CMK (cell line): Measurements from ENCODE around the gene PTPN14.

Source experiments
- DNase-seq: peaks from one replicate; pipeline ENCODE4 v3.0.0-alpha.2; 2010; ENCODE audit warnings: low read depth

Gene PTPN14

DNA sequence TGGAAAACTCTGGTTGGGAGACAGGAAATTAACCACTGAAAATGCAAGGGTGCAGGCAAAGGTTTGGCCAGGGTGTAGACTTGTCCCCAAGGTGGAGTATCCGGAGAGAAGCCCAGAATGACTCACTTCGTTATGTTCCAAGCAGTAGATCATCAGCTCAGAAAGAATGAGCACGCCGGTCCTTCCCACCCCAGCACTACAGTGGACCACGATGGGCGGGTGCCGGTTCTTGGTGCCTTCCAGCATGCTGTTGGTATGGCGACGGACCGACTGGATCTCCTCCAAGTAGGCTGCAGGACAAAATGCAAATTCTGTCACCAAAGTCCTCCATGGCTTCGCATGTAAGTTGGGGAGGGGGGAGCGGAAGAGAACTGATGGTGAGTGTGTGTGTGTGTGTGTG, 187.0 kb downstream of the PTPN14 start:
- DNase-seq, result no peak

DNA sequence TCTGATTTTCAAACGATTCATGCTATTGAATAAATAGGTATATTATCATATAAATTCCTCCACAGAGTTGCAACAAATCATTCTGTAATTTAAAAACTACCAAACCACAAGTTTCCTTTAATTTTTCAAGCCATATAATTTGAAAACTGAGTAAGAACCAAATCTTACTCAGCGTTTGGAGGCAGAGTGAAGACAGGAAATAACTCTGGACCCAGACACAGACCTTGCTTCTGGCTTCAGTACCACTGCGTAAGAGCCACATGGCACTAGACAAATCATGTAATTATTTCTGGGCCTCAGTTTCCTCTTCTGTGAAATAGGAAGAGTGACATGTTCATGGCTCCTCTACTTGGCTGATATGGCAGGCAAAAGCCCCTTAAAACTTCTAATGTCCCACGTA, 188.0 kb downstream of the PTPN14 start:
- DNase-seq, result no peak

DNA sequence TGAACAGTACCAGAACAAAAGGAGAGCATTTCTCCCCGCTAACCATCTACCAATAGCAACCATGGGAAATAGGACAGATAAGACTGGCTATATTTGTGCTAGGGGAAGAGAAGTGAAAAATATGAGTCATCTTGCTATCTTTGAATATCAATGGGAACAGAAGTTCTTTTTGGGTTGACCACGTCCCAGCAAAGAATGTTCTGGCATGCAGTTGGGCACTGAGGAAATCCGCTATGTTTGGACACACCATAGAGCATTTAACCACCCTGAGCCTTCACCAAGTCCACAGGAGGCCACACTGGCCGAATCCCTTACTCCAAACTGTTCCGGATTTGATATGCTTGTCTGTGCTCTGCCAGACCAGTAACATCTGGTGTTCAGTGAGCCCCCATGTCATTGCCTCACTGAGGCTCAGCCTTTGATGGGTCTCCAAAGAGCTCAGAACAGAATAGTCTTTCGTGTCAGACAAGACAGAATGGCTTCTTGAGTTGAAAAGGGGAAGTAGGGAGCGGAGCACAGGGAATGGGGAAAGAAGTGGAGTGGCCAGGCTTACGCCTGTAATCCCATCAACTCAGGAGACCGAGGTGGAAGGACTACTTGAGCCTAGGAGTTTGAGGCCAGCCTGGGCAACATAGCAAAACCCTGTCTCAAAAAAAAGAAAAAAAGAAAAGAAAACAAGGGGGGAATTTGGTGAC, 189.1 kb downstream of the PTPN14 start:
- DNase-seq, result no peak

DNA sequence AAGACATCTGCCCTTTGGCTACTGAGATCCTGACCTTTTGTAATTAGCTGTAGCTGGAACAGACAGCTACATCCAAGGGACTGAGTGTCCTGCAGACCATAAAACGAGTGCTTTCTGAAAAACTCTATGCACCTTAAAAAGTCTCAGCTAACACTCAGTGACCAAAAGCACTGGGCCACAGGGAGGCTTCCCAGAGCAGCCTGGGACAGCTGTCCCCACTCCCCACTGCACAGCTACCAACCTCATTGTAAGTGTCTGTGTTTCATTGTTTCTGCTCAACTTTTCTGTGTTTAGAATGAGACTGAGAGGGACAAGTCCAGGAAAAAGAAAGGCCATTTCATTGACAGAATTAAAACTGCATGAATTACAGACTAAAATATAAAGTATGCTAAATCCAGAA, 189.8 kb downstream of the PTPN14 start:
- no peak for DNase-seq

DNA sequence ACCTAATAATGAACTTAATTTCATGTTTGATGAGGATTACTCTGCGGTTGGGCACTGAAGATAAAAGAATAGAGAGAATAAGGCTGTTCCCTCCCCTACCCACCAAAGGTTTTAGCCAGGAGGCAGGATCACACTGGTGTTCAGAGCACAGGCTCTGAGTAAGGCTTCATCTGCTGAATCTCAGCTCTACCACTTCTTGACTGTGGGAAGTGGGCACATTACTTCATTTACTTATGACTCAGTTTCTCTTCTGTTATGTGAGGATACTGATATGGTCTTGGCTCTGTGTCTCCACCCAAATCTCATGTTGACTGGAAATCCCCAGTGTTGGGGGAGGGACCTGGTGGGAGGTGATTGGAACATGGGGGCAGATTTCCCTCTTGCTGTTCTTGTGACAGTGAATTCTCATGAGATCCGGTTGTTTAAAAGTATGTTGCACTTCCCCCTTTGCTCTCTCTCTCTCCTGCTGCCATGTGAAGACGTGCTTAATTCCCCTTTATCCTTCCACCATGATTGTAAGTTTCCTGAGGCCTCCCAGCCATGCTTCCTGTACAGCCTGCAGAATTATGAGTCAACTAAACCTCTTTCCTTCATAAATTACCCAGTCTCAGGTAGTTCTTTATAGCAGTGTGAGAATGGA, 190.8 kb downstream of the PTPN14 start:
- no peak for DNase-seq

DNA sequence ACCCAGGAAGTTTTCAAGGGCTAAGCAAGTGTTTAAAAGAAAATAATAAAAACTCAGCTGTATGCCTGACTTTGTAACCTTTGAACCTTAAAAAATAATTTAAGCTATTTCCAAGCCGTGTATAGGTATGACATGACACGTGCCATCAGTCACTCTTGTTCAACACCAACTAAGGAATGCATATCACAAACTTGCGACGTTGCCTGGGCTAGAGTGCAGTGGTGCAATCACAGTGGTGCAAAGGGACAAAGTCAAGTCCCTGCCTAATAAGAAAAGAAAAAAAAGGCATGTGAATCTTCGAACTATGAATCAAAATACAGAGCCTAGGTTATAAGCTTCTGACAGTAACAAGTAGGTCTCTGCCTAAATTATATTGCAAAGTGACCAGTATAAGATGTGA, 191.3 kb downstream of the PTPN14 start:
- no peak for DNase-seq

DNA sequence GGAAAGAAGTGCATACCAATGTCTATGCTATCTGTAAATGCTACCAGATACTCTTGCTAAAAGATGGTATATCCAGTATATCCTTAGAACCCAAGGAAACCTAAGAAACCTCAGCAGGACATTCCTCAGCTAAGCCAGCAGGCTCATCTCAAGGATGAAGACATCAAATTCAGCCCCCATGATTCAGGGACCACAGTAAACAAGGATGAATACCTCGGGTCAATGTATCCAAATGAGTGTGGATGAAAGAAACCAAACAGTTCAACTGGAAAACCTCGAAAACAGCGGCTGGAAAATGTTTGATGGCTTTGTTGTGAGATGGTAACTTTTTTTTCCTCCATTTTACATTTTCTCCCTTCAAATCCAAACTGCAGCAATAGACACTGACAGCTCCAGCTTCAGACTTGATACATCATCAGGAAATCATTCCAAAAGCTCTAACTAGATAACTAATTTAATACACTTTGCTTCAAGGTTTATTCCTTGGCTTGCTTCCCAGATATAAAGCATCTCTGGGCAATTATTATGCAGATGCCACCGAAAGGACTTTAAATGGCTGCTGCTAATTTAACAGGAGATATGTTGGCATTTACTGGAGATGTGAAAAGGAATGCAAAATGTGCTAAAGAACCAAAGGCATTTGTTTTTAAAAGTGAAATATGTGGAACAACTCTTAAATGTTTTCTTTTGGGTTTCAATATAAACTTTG, 196.8 kb downstream of the PTPN14 start:
- DNase-seq, result no peak

DNA sequence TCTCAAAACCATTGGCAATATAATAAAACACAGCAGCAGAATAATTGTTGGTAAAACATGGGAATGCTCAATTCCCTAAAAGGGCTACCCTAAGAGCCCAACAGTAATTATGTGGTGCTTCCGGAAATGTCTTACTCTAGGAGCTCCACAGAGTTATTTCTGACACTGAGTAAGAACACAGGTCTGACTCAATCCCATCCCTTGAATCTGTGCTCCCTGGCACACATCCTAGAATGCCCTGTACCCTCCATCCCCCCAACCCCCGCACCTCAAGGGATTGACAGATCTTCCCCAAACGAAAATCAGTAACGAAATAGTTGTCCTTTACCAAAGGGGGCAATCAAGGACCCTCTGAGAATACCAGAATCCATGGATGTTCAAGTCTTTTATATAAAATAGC, 198.6 kb downstream of the PTPN14 start:
- no peak for DNase-seq

DNA sequence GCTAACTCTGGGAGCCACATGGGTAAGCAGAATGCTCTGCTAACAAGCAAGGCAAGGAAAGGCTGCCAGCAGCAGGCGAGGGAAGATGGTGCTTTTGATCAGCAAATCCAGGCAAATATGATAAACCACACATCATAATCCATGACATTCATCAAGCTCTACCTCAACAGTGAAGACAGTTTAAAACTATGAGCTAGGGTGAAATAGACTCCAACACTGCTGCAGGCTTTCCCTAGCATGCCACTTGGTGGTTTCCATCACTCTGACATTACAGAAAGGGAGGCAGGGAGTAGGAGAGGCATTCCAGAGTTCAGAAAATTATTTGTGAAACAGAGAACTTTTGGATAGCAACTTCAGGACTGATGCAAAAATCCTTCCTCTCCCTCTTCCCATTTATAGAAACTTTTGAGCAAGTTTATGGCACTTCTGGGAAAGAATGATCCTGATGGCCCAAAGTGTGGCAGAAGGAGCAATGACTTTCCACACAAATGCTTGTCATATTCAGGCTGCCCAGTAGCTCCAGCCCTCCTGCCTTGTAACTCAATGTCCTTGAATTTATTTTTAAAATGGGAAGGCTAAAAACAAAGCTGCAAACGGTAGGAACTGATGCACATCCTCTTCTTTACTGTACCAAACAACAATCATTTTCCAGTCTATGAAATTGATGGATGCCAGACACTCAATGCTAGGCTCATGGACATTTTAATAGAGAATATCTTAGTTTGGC, 199.7 kb downstream of the PTPN14 start:
- no peak for DNase-seq

DNA sequence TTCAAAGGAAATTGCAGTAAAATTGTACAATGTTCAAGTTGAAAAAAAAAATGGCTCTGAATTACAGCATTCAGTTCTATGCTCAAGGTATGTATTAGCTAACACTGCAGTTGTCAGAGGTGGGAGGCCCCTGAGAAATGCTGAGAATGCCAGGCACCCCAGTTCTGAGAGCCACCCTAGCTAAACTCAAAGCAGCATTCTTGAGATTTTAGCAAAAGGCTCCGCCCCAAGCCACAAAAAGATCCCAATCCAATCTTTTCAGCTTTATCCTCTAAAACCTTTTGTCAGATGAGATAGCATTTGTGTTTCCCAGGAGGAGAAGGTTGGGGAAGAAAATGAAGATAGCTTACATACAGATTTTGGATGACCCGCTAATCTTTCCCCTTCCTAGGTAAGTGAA, 201.6 kb downstream of the PTPN14 start:
- DNase-seq, result no peak

DNA sequence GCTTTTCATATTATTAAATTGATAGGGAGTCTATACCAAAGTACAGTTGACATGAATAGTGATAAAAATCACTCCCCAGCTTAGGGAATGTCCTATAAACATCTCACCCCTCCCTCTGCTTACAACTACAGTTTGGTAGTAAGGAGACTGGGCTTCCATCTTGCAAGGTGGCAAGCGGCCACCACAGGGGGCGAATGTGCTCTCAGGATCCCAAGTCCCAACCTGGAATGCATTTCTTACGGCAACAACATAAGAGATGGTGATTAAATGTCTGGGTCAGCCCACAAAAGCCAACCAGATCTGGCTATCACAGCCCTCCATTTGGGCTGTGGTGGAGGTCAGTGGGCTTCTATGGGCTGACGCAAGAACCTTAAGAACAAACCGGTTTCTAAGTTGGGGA, 202.4 kb downstream of the PTPN14 start:
- no peak for DNase-seq

DNA sequence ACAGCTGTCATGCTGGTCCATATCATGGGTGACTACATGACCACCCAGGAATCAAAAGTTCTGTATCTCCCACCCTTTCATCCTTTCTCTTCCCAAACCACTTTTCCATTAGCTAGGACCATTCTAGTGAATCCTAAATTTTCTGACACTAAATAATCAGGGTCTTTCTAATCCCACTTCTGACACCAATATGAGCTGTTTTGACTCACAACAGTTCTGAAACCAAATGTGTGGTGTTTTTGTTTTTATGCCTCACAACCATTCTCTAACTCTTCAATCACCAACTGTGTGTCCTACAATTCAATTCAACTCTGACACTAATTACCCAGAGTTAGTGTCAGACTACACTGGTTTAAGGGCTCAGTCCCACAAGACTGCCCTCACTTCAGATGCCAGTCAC, 206.5 kb downstream of the PTPN14 start:
- DNase-seq, result no peak

DNA sequence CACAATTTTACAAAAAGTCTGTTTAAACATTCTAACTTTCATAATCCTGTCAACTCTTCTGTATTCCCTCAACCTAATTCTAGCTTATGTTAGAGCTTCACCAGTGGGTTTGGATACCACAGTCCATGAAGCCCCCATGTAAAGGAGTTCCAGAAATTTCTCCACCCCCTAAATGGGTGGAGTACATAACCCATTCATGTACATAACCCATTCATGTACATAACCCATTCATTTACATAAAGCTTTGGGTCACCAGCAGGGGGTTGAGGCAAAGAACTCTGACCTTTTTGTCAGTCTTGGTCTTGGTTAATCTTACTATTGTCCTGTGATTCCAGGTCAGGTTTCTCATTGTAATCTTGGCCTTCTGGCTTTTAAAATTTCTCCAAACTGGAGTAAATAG, 208.9 kb downstream of the PTPN14 start:
- DNase-seq, result no peak

DNA sequence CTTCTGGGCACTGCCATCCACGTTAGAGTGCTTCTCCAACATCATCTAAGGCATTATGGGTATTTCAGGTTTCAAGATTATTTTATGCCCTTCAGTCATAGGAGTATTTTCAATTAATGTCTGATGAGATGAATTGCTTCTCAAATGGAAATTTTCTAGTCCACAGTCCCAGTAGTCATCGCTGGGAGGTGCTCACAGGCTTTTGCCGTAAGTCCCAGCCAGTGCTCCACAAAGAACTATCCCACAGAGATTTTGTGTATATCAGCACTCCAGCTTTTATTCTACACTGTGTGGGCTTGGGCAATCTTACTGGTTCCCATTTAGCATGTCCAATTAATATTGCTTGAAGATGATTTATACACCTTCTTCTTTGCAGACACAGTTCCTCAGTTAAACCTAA, 209.5 kb downstream of the PTPN14 start:
- DNase-seq, result no peak

DNA sequence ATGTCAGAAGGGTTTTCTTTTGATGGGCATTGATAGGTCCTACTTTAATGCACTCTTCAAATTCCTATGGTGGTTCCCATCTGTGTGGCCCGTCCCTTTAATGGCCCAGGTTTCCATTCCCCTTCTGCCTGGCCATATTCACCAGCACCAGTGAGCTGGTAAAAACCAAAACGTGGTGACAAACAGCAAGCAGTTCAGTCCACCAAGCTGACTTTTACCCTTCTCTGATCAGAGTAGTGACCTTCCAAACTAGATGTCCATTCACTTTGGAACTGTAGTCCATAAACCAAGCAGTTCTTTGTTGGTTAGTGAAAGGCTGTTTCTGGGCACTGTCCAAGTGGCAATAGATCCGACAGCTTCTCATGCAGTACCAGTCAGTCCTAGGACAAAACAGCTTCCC, 209.9 kb downstream of the PTPN14 start:
- no peak for DNase-seq

DNA sequence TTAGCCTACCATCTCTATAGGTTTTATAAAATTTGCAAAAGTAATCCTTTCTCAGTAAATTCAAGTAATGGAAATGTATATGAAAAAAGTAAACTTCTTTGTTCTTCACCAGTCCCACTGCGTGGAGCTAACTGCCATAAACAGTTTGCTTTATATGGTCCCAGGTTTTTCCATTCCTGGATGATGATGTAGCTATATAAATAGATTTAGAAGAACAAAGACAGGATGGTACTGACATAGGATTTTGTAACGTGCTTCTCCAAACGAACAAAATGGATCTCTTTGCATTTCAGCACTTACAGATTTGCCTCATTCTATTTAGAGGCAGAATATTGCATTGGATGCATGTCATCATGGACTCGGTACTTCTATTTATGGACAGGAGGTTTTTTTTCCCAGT, 213.2 kb downstream of the PTPN14 start:
- DNase-seq, result no peak

DNA sequence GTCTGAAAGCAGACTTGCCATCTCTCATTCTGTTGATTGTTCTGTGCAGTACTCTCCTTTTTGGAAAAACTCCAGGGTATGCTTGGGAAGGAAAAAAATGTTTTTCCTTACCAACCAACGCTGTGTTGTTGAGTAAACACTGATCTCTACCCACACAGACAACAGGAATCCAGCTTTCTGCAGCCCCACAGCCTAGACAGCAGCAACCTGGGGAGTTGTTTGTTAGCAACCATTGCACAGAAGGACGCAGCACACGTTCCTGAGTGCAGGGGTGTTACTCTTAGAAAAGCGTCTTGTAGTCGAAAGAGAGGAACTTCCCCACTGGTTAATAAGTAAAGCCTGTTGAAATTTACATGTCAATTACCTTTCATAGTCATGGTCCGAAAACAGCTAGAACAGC, 213.9 kb downstream of the PTPN14 start:
- DNase-seq, result no peak

DNA sequence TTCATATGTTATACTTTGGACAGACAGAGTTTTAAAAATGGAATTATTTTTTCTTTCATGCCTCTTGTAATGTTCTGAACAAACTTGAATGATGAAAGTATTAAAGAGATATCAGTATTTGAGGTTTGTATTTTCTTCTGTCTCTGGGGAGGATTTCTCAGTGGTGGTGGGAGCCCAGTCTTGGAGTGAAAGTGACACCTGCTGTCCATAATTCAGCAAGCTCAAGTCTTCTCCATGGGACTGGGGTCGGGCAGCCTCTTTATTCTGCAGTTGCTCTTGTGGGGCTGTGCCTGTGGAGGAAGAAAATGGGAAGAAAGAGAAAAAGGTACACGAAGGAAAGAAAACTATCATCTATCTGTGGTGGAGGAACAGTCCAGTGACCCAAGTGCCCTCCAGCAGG, 214.4 kb downstream of the PTPN14 start:
- DNase-seq, result no peak

DNA sequence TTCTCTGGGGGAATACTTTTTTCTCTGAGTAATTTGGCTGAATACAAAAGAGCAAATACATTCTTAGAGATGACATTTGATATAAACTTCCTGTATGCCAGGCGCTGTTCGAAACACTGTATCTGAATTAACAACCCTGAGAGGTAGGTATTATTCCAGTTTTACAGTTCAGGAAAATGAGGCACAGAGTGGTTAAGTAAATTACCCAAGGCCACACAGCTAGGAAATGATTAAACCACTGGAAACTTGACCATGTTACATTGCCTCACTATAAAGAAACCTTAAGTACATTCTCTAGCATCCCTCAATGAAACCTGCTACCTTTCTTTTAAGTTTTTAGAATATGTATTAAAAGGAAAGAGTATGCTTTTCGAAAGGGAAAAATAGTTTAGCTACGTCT, 215.8 kb downstream of the PTPN14 start:
- DNase-seq, result no peak

DNA sequence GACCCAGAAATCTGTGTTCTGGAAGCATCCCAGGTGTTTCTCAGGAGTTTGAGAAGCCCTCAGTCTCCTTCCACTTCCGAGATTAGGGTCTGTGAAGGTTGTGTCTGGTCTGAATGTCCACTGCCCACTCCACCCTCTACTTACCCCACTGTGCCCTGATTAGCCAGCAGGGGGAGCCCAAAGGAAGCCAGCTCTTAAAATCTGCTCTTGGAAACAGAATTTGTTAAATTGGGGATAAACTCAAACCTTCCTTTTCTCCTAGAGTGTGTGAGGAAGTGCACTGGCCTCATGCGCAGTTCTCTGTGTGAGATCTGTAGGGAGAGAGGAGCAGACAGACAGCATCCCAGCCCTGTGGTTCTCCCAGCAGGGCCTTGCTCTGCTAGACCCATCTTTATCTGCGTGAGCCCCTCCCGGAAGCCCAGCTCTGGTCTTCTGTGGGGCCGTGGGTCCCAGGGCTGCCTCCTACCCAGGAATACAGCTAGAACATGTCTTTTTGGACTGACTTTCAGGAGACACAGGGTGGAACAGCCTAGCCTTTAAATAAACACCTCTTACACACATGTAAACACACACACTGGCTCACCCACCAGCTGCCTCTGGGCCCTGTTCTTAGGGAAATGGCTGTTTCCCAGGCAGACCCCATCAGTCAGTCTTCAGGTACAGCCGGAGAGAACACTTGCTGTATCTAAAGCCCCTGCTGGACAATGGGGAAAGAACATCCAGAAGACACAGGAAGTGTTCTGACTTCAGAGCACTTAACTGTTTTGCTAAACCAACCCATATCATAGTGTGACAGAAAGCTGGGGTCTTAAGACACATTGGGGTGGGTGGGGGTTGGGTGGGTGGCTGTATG, 218.2 kb downstream of the PTPN14 start:
- no peak for DNase-seq

DNA sequence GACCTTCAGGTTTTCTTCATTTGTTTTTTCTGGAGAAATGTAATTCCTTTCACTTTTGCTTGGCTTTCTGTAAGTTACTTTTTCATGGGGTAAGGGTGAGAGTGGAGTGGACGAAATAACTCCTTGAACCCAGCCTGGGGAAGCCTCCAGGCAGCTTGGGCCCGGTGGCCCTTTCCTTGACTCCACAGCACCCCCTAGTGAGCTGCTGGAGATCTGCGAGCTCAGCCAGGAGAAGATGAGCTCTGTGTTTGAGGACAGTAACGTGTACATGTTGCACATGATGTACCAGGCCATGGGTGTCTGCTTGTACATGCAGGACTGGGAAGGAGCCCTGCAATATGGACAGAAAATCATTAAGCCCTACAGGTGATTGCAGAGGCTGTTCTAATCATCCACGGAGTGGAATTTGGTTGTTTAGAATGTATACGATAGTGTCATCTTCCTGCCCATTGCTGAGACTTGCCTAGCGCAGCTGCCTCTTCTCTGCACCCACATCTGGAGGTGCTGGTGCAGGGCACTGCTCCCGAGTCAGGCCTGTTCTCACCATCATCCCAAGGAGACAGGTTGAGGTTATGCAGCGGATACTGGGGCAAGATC, 219.5 kb downstream of the PTPN14 start:
- peak; percentile 36 for DNase-seq

DNA sequence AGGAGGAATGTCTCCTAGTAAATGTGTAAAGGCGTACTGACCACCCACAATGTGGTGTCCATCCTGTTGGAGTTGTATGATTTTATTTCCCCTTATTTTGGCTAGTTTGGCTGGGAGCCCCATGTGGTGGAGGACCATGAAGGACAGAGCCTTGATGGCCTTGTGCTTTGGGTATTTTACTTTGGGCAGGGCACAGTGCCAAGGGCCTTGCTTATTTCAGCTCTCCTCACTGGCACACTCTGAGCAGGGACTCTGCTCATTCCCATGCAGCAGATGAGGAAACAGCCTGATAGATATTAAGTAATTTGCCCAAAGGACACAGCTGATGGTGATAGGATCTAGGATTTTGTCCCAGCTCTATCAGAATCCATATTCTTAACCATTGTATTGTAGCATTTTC, 220.2 kb downstream of the PTPN14 start:
- DNase-seq, result no peak
